ENCODE results near the gene PPP2R2D. TPM values are rescaled to one million over a fixed set of nuclear protein-coding genes. Genes with fewer than 3 reads are reported as not detected.

PPP2R2D gene
- polyA plus RNA-seq, 1 donor (not counting 4 experiments of a cell fraction or from before 2014, with no cell fraction given): 49.1 TPM

DNA sequence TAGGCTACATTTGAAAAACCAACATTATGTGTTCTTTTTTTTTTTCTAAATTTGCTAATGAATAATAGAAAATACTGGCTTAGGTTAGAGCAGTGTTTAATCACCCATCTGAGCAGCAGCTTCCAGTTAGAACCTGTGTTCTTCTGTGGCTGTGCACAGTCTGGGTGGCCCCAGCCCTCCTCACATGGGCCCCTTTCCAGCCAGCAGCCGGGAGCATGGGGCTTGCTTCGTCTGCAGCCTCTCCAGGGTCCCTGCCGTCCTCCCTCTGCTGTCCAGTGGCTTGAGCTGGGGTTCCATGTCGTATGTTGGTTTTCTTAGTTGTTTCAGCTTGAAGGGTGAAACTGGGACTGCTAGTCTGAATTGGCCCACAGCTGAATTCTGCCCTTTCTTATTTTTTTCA lies 43.6 kb downstream of the PPP2R2D start:
- FAIRE-seq: no peak
- Histone ChIP-seq H3K27ac (ENCODE audit: control insufficient read depth, insufficient read depth, low read length) (no peak overlapping the region), H2AFZ (ENCODE audit: control insufficient read depth, low read length) (no peak overlapping the region), H3K9ac (ENCODE audit: control insufficient read depth, extremely low read depth, insufficient read depth, low read length) (no peak overlapping the region), H4K20me1 (ENCODE audit: control insufficient read depth, extremely low read depth, insufficient read depth, low read length) (peaks cover 2% of the 10 kb centered on the region), H3K4me1 (ENCODE audit: control insufficient read depth, extremely low read depth, insufficient read depth, low read length) (peaks cover 39% of the 10 kb centered on the region), H3K79me2 (ENCODE audit: control insufficient read depth, insufficient read depth, low read length) (peaks cover 18% of the 10 kb centered on the region), H3K36me3 (ENCODE audit: control insufficient read depth in 2 of 2, extremely low read depth in 1 of 2, insufficient read depth in 2 of 2, low read length in 2 of 2) (peaks cover 23 to 40% of the 10 kb centered on the region in 2 experiments), H3K9me1 (ENCODE audit: control insufficient read depth, extremely low read depth, insufficient read depth, low read length) (peaks cover 4% of the 10 kb centered on the region), H3K4me2 (ENCODE audit: control insufficient read depth, extremely low read depth, insufficient read depth, low read depth, low read length) (no peak overlapping the region), H3K27me3 (ENCODE audit: control insufficient read depth, extremely low read depth, insufficient read depth, low read length) (no peaks in the 10 kb centered on the region), H3K9me3 (ENCODE audit: control insufficient read depth, low read depth, low read length) (no peaks in the 10 kb centered on the region), H3K4me3 (ENCODE audit: control insufficient read depth in 2 of 3, extremely low read depth in 1 of 3, insufficient read depth in 2 of 3, low read depth in 1 of 3, low read length in 3 of 3) (no peak overlapping the region)
- no peak for TF ChIP-seq EZH2 (IDR thresholded peaks at IDR 0.05; ENCODE audit: low read length)
- TF ChIP-seq, protein P1, sequence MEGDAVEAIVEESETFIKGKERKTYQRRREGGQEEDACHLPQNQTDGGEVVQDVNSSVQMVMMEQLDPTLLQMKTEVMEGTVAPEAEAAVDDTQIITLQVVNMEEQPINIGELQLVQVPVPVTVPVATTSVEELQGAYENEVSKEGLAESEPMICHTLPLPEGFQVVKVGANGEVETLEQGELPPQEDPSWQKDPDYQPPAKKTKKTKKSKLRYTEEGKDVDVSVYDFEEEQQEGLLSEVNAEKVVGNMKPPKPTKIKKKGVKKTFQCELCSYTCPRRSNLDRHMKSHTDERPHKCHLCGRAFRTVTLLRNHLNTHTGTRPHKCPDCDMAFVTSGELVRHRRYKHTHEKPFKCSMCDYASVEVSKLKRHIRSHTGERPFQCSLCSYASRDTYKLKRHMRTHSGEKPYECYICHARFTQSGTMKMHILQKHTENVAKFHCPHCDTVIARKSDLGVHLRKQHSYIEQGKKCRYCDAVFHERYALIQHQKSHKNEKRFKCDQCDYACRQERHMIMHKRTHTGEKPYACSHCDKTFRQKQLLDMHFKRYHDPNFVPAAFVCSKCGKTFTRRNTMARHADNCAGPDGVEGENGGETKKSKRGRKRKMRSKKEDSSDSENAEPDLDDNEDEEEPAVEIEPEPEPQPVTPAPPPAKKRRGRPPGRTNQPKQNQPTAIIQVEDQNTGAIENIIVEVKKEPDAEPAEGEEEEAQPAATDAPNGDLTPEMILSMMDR (optimal IDR thresholded peaks at IDR 0.05 in 1 of 3, IDR thresholded peaks at IDR 0.05 in 1 of 3, conservative IDR thresholded peaks at IDR 0.05 in 1 of 3; ENCODE audit: extremely low read depth in 1 of 3, insufficient read depth in 2 of 3, low read length in 3 of 3): no peak
- no peak for DNase-seq (ENCODE audit: low read depth, low spot score)
- dilution Hi-C loops (cut with MboI; ENCODE audit: extremely low pct_ligation_motif_present, low sequenced_read_pairs): no loop called here

DNA sequence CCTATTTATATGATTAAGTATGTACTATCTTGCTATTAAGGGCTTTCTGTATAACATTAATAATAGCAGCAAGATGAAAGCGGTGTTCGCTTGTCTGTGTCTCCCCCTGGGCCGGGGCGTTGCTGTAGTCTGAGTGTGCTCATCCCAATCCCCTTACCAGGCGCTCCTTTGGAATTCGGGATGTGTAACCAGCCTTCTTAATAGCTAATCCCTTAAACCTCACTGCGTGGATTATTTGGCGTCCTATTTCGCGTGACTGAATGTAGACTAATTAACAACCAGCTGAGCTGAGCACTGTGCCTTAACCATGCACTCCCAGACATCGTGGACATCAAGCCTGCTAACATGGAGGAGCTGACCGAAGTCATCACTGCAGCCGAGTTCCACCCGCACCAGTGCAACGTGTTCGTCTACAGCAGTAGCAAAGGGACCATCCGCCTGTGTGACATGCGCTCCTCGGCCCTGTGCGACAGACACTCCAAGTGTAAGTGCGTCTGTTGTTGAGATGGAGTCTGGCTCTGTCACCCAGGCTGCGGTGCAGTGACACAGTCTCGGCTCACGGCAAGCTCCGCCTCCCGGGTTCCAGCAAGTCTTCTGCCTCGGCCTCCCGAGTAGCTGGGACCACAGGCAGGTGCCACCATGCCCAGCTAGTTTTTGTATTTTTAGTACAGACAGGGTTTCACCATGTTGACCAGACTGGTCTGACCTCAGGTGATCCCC lies 44.3 kb downstream of the PPP2R2D start:
- Histone ChIP-seq H3K79me2 (ENCODE audit: control insufficient read depth, insufficient read depth, low read length) (peaks cover 20% of the 10 kb centered on the region), H3K9ac (ENCODE audit: control insufficient read depth, extremely low read depth, insufficient read depth, low read length) (no peak overlapping the region), H4K20me1 (ENCODE audit: control insufficient read depth, extremely low read depth, insufficient read depth, low read length) (peaks cover 2% of the 10 kb centered on the region), H3K27me3 (ENCODE audit: control insufficient read depth, extremely low read depth, insufficient read depth, low read length) (no peaks in the 10 kb centered on the region), H3K4me2 (ENCODE audit: control insufficient read depth, extremely low read depth, insufficient read depth, low read depth, low read length) (no peak overlapping the region), H3K9me1 (ENCODE audit: control insufficient read depth, extremely low read depth, insufficient read depth, low read length) (peaks cover 4% of the 10 kb centered on the region), H3K4me1 (ENCODE audit: control insufficient read depth, extremely low read depth, insufficient read depth, low read length) (peaks cover 39% of the 10 kb centered on the region), H3K27ac (ENCODE audit: control insufficient read depth, insufficient read depth, low read length) (no peak overlapping the region), H3K9me3 (ENCODE audit: control insufficient read depth, low read depth, low read length) (no peaks in the 10 kb centered on the region), H2AFZ (ENCODE audit: control insufficient read depth, low read length) (no peak overlapping the region), H3K36me3 (ENCODE audit: control insufficient read depth in 2 of 2, extremely low read depth in 1 of 2, insufficient read depth in 2 of 2, low read length in 2 of 2) (peaks cover 27 to 43% of the 10 kb centered on the region in 2 experiments), H3K4me3 (ENCODE audit: control insufficient read depth in 2 of 3, extremely low read depth in 1 of 3, insufficient read depth in 2 of 3, low read depth in 1 of 3, low read length in 3 of 3) (no peak overlapping the region)
- FAIRE-seq (no peak), DNase-seq (ENCODE audit: low read depth, low spot score) (no peak)
- no peak for TF ChIP-seq EZH2 (IDR thresholded peaks at IDR 0.05; ENCODE audit: low read length)
- TF ChIP-seq, protein P1 (optimal IDR thresholded peaks at IDR 0.05 in 1 of 3, IDR thresholded peaks at IDR 0.05 in 1 of 3, conservative IDR thresholded peaks at IDR 0.05 in 1 of 3; ENCODE audit: extremely low read depth in 1 of 3, insufficient read depth in 2 of 3, low read length in 3 of 3): no peak
- dilution Hi-C loops (cut with MboI; ENCODE audit: extremely low pct_ligation_motif_present, low sequenced_read_pairs): no loop called here

Measured in keratinocyte (primary cell).